ENCODE results near the gene ANGPTL2. TPM values are rescaled to one million over a fixed set of nuclear protein-coding genes. Genes with fewer than 3 reads are reported as not detected.

The ANGPTL2 gene
- total and polyA plus RNA-seq, 2 experiments from 2014 or later: 18.0 to 25.6 TPM

GRCh38 chr9:127096208-127096607, 26.2 kb downstream of the ANGPTL2 start:
- no peak for DNase-seq (ENCODE audit: low spot score)
- Histone ChIP-seq H3K27ac (no peak overlapping the region), H3K4me1 (ENCODE audit: insufficient read depth) (no peaks in the 10 kb centered on the region), H3K9me3 (ENCODE audit: low read depth) (no peaks in the 10 kb centered on the region), H3K4me2 (no peak overlapping the region), H3K4me3 (no peak overlapping the region), H3K36me3 (replicated peaks; ENCODE audit: insufficient read depth, low read depth) (no peaks in the 10 kb centered on the region), H3K9me2 (replicated peaks; ENCODE audit: insufficient read depth) (no peaks in the 10 kb centered on the region), H4K20me1 (ENCODE audit: insufficient read depth, poor library complexity, severe bottlenecking) (no peaks in the 10 kb centered on the region), H2AFZ (no peak overlapping the region), H3K79me2 (no peaks in the 10 kb centered on the region), H3K27me3 (no peaks in the 10 kb centered on the region)
- WGBS (ENCODE audit: low lambda C conversion rate, missing lambda C conversion rate): 89% methylated on average over 12 of the region's 13 CpGs
- TF ChIP-seq EZH2 (IDR thresholded peaks at IDR 0.05; ENCODE audit: borderline replicate concordance) (no peak), EZH2phosphoT487 (IDR thresholded peaks at IDR 0.05; ENCODE audit: low read depth, severe bottlenecking, unreplicated experiment) (no peak)
- TF ChIP-seq, protein P1, sequence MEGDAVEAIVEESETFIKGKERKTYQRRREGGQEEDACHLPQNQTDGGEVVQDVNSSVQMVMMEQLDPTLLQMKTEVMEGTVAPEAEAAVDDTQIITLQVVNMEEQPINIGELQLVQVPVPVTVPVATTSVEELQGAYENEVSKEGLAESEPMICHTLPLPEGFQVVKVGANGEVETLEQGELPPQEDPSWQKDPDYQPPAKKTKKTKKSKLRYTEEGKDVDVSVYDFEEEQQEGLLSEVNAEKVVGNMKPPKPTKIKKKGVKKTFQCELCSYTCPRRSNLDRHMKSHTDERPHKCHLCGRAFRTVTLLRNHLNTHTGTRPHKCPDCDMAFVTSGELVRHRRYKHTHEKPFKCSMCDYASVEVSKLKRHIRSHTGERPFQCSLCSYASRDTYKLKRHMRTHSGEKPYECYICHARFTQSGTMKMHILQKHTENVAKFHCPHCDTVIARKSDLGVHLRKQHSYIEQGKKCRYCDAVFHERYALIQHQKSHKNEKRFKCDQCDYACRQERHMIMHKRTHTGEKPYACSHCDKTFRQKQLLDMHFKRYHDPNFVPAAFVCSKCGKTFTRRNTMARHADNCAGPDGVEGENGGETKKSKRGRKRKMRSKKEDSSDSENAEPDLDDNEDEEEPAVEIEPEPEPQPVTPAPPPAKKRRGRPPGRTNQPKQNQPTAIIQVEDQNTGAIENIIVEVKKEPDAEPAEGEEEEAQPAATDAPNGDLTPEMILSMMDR (IDR thresholded peaks at IDR 0.05; ENCODE audit: poor library complexity): no peak

- Histone ChIP-seq H3K27me3 (no peaks in the 10 kb centered on the region), H3K4me1 (ENCODE audit: insufficient read depth) (no peaks in the 10 kb centered on the region), H3K27ac (no peak overlapping the region), H3K4me3 (no peak overlapping the region), H3K9me2 (replicated peaks; ENCODE audit: insufficient read depth) (no peaks in the 10 kb centered on the region), H3K36me3 (replicated peaks; ENCODE audit: insufficient read depth, low read depth) (no peaks in the 10 kb centered on the region), H3K9me3 (ENCODE audit: low read depth) (no peaks in the 10 kb centered on the region), H3K79me2 (no peaks in the 10 kb centered on the region), H3K4me2 (no peak overlapping the region), H2AFZ (no peak overlapping the region), H4K20me1 (ENCODE audit: insufficient read depth, poor library complexity, severe bottlenecking) (no peaks in the 10 kb centered on the region)
- 79% methylated on average over 5 of the region's 5 CpGs for WGBS (ENCODE audit: low lambda C conversion rate, missing lambda C conversion rate)
- no peak for TF ChIP-seq EZH2phosphoT487 (IDR thresholded peaks at IDR 0.05; ENCODE audit: low read depth, severe bottlenecking, unreplicated experiment)
- TF ChIP-seq EZH2 (IDR thresholded peaks at IDR 0.05; ENCODE audit: borderline replicate concordance): no peak
- TF ChIP-seq, protein P1 (IDR thresholded peaks at IDR 0.05; ENCODE audit: poor library complexity): no peak
- DNase-seq (ENCODE audit: low spot score): no peak
Measured at GRCh38 chr9:127095411-127095810, 27.0 kb downstream of the ANGPTL2 start.

DNA sequence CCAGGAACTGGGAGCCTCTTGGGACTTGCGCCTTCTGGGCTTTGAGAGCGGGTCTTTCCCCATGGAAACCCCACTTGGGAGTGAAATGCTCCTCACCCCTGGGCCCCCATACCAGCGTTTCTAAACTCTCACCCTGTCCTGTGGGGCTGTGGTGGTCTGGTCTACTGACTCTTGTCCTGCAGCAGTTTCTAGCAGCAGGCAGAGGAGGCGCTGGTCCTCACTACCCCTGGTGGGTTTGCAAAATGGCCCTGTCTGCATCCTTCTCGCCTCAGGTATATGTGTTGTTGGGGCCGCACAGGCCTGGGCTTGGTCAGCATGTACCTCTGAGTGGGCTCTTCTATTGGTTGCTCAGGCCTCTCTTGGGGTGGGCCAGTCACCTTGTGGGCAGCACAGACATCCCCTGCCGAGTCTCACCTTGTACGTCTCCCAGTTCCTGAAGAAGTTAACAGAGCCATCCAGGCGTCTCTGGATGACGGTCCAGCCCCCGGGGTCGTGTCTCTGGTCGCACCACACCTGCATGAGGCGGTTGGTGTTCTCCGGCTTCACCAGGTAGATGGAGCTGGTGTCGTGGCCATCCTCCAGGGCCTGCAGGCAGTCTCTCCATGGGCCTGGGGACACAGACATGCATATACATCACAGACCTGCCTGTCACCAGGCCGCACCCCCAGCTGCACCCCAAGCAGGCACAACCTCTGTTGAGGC, 29.0 kb downstream of the ANGPTL2 start:
- TF ChIP-seq, protein P1 (IDR thresholded peaks at IDR 0.05; ENCODE audit: poor library complexity): no peak
- TF ChIP-seq EZH2phosphoT487 (IDR thresholded peaks at IDR 0.05; ENCODE audit: low read depth, severe bottlenecking, unreplicated experiment) (no peak), EZH2 (IDR thresholded peaks at IDR 0.05; ENCODE audit: borderline replicate concordance) (no peak)
- no peak overlapping the region for H3K27ac ChIP-seq
- H4K20me1 ChIP-seq (ENCODE audit: insufficient read depth, poor library complexity, severe bottlenecking): no peaks in the 10 kb centered on the region
- no peak overlapping the region for H3K4me2 ChIP-seq
- H3K36me3 ChIP-seq (replicated peaks; ENCODE audit: insufficient read depth, low read depth): no peaks in the 10 kb centered on the region
- no peak for DNase-seq (ENCODE audit: low spot score)
- 95% methylated on average over 17 of the region's 17 CpGs for WGBS (ENCODE audit: low lambda C conversion rate, missing lambda C conversion rate)
- H3K4me3 ChIP-seq: no peak overlapping the region
- H3K9me3 ChIP-seq (ENCODE audit: low read depth): no peaks in the 10 kb centered on the region
- H2AFZ ChIP-seq: no peak overlapping the region
- H3K79me2 ChIP-seq: no peaks in the 10 kb centered on the region
- no peaks in the 10 kb centered on the region for H3K4me1 ChIP-seq (ENCODE audit: insufficient read depth)
- H3K27me3 ChIP-seq: no peaks in the 10 kb centered on the region
- no peaks in the 10 kb centered on the region for H3K9me2 ChIP-seq (replicated peaks; ENCODE audit: insufficient read depth)
